Colonic mucosa (tissue), 4 donors: Measurements from ENCODE around the gene PHKB. TPM values are rescaled to one million over a fixed set of nuclear protein-coding genes. Genes with fewer than 3 reads are reported as not detected.

Source experiments
- DNase-seq: peaks from one replicate; pipeline ENCODE4 v3.0.0-alpha.2; 2020
- H3K27ac ChIP-seq: fragments of 200-600 bp; one replicate; pipeline ENCODE4 v1.8.0; 2021
- H3K27me3 ChIP-seq: fragments of 200-600 bp; one replicate; pipeline ENCODE4 v1.8.0; 2021
- H3K36me3 ChIP-seq: fragments of 200-600 bp; one replicate; pipeline ENCODE4 v1.8.0; 2021
- H3K4me1 ChIP-seq: fragments of 200-600 bp; one replicate; pipeline ENCODE4 v1.8.0; 2021; ENCODE audit warnings: mild to moderate bottlenecking
- H3K4me3 ChIP-seq: fragments of 200-600 bp; one replicate; pipeline ENCODE4 v1.8.0; 2021
- H3K9ac ChIP-seq, 2 donors: one replicate each; pipeline ENCODE4 v1.7.0; 2013; ENCODE audit warnings: control low read depth in 2 of 2, low read depth in 2 of 2, low read length in 2 of 2
- H3K9me3 ChIP-seq: fragments of 200-600 bp; one replicate; pipeline ENCODE4 v1.8.0; 2021
- intact Hi-C: fragments of 100-400 bp; cut with DNase I; formaldehyde crosslinking; loops from one replicate; pipeline ENCODE4 v1.14.1; 2022
- total RNA-seq, 2 donors: library from RNA; stranded (reverse); fragmentation: NEBNext Ultra II Directional in 1 of 2; extraction: Animal tissue kit (Norgen Biotek cat#: 25700) in 1 of 2; gene quantifications; one replicate each; pipeline ENCODE4 v1.2.1, GENCODE V29; 2021
- TF ChIP-seq, protein P1 (sequence below): fragments of 200-600 bp; IDR thresholded peaks from one replicate; pipeline ENCODE4 v1.8.0; 2022; ENCODE audit warnings: antibody characterized with exemption, mild to moderate bottlenecking
- donor health status: healthy.
- donor health status: DM: no; HTN: no; CAD: no.
- donor health status: DM: no; HTN: no; CAD: no.

PHKB gene
- total RNA-seq, 2 donors from 2014 or later: 74.9 to 80.6 TPM

DNA sequence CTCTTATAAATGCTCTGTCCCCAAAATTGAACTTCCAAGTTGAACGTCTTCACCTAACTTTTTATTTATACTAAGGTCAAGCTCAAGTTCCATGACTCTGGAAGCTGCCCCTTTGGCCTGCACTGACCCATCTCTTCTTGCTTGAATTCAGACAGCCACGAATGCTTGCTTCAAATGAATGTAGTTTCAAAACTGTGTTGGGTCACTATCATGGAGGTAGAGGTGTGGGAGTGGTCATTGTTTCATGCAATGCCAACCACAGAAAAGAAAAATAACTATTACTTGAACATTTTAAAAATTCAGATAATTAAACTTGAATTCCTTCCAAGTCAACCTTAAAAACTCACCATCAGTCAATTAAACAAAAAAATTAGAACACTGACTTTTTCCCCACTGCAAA, 2.8 kb upstream of the PHKB start:
- no peaks in the 10 kb centered on the region for H3K4me1 ChIP-seq
- no peak overlapping the region for H3K27ac ChIP-seq
- H3K4me3 ChIP-seq: no peak overlapping the region
- no peaks in the 10 kb centered on the region for H3K9me3 ChIP-seq
- TF ChIP-seq, protein P1, sequence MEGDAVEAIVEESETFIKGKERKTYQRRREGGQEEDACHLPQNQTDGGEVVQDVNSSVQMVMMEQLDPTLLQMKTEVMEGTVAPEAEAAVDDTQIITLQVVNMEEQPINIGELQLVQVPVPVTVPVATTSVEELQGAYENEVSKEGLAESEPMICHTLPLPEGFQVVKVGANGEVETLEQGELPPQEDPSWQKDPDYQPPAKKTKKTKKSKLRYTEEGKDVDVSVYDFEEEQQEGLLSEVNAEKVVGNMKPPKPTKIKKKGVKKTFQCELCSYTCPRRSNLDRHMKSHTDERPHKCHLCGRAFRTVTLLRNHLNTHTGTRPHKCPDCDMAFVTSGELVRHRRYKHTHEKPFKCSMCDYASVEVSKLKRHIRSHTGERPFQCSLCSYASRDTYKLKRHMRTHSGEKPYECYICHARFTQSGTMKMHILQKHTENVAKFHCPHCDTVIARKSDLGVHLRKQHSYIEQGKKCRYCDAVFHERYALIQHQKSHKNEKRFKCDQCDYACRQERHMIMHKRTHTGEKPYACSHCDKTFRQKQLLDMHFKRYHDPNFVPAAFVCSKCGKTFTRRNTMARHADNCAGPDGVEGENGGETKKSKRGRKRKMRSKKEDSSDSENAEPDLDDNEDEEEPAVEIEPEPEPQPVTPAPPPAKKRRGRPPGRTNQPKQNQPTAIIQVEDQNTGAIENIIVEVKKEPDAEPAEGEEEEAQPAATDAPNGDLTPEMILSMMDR: no peak
- DNase-seq: no peak
- intact Hi-C loops: no loop called here
- H3K27me3 ChIP-seq: no peaks in the 10 kb centered on the region
- H3K36me3 ChIP-seq: no peaks in the 10 kb centered on the region
- H3K9ac ChIP-seq: no peak overlapping the region

DNA sequence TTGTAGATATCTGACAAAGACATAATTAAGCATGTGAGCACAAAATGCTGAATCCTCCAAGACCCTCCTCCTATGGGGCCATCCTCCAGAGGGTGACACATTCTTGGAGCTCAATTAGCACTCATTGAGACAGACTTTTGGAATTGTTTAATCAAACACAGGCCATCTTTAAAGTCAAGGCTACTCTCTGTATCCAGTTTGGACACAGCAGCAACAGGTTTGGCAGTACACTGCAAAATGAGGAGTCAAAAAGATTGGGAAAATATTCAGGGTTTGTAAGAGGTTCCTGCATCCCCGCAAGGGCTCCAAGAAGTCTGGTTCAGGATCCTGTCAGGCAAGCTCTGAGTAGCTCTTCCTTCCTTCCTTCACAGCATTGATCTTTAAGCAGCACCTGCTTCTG, 1.5 kb upstream of the PHKB start:
- no peaks in the 10 kb centered on the region for H3K9me3 ChIP-seq
- H3K36me3 ChIP-seq: no peaks in the 10 kb centered on the region
- H3K4me3 ChIP-seq: peak overlapping the region; percentile 66
- DNase-seq: no peak
- no peaks in the 10 kb centered on the region for H3K4me1 ChIP-seq
- TF ChIP-seq, protein P1: no peak
- intact Hi-C loops: no loop called here
- H3K27me3 ChIP-seq: no peaks in the 10 kb centered on the region
- no peak overlapping the region for H3K9ac ChIP-seq
- H3K27ac ChIP-seq: no peak overlapping the region

DNA sequence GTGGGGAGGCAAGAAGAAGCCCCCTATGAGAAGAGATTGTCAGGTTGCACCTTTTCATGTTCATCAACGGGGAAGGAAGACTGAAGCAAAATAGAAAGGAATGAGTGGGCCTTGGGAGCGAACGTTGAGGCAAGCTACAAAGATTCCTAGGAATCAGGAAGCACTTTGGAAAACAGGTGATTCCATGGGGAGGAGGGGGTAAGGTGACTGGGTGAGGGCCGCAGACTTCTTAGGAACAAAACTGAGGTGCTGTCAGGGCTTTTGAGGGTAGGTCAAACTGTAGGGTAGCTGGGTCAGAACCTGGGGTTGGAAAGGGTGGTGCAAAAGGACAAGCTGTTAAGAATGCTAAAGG, 796 bp upstream of the PHKB start:
- no peaks in the 10 kb centered on the region for H3K36me3 ChIP-seq
- peak overlapping the region; percentile 79 to 95 for H3K9ac ChIP-seq
- peak overlapping the region; percentile 98 for H3K27ac ChIP-seq
- H3K4me1 ChIP-seq: no peaks in the 10 kb centered on the region
- TF ChIP-seq, protein P1: no peak
- peak overlapping the region; percentile 66 for H3K4me3 ChIP-seq
- no peaks in the 10 kb centered on the region for H3K9me3 ChIP-seq
- DNase-seq: no peak
- H3K27me3 ChIP-seq: no peaks in the 10 kb centered on the region
- intact Hi-C loops: no loop called here

DNA sequence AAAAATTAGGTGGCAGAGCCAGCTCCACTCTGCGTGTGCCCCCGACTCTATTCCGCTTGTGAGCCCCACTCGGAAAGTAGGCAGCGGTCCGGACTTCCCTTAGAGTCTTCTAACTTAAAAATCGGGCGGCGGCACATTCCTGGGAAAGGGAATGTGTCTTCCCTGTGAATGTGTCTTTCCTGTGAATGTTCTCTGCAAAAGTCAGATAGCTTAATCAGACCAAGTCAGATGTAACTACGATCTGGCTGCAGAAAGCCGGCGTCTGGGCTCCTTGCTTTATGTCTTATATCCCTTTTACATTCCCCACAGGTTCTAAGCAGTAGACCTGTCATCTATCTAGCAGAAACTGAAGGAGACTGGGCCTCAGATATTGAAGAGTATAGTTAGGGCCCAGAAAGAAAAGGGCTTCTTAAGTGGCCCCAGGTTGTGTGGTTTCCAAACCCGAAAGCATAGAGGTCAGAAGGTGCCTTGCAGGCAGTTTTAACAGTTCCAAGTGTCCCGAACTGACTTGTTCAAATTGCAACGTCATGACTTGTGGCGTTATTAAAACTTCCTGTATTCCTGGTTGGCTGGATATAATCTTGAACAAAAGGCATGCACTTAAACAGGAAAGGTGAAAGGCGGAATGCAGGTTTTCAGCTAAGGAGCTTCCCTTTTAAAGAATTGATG, 601 bp downstream of the PHKB start:
- H3K4me1 ChIP-seq: no peaks in the 10 kb centered on the region
- H3K27me3 ChIP-seq: no peaks in the 10 kb centered on the region
- intact Hi-C loops: no loop called here
- no peaks in the 10 kb centered on the region for H3K36me3 ChIP-seq
- H3K9me3 ChIP-seq: no peaks in the 10 kb centered on the region
- H3K9ac ChIP-seq: peak overlapping the region; percentile 79 to 95
- H3K27ac ChIP-seq: peak overlapping the region; percentile 98
- TF ChIP-seq, protein P1: no peak
- DNase-seq: peak; percentile 51
- peak overlapping the region; percentile 66 for H3K4me3 ChIP-seq

DNA sequence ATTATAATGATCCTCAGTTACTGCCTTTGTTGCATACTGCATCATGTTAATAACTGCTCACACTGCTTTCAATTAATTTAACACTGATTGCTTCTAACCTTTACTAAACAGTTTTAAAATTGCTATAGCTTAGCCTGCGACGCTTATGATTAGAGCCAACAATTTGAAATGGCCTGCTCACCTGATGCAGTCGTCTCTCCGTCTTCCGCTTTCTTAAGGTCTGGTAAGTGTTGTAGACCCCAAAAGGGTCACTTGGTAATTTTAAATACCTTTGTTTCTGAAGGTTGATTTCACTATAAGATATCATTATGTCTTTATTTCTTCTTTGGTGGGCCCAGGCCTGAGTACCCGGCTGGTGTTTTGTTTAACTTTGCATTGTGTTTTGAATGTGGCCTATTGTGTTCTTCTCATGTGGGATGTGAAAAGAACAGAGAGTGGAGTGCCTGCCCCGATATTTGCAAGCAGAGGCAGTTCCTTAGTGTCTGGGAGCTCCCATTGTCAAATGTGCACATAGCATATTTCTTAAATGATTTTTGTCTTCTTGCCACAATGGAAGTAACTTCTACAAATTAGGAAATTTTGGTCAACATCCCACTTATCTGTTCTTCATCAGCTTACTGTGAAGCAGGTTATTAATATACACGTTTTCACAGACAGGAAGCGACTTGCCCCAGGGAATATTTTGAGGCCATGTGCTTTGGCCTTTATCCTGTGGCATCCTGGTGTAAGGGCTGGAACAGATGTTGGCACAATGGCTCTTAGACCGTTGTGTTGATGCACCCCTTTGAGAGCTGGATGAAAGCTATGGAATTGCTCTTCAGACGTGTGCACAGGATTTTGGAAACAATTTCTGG, 2.9 kb downstream of the PHKB start:
- no peaks in the 10 kb centered on the region for H3K4me1 ChIP-seq

More for the DNA sequence above, 2.9 kb downstream of the PHKB start:
- H3K9me3 ChIP-seq: no peaks in the 10 kb centered on the region
- no peaks in the 10 kb centered on the region for H3K27me3 ChIP-seq
- no peak overlapping the region for H3K4me3 ChIP-seq
- no peak overlapping the region for H3K27ac ChIP-seq
- intact Hi-C loops: no loop called here
- TF ChIP-seq, protein P1: no peak
- no peaks in the 10 kb centered on the region for H3K36me3 ChIP-seq
- DNase-seq: no peak
- H3K9ac ChIP-seq: no peak overlapping the region
